ENCODE measurements around the gene ZC3H7B.

DNA sequence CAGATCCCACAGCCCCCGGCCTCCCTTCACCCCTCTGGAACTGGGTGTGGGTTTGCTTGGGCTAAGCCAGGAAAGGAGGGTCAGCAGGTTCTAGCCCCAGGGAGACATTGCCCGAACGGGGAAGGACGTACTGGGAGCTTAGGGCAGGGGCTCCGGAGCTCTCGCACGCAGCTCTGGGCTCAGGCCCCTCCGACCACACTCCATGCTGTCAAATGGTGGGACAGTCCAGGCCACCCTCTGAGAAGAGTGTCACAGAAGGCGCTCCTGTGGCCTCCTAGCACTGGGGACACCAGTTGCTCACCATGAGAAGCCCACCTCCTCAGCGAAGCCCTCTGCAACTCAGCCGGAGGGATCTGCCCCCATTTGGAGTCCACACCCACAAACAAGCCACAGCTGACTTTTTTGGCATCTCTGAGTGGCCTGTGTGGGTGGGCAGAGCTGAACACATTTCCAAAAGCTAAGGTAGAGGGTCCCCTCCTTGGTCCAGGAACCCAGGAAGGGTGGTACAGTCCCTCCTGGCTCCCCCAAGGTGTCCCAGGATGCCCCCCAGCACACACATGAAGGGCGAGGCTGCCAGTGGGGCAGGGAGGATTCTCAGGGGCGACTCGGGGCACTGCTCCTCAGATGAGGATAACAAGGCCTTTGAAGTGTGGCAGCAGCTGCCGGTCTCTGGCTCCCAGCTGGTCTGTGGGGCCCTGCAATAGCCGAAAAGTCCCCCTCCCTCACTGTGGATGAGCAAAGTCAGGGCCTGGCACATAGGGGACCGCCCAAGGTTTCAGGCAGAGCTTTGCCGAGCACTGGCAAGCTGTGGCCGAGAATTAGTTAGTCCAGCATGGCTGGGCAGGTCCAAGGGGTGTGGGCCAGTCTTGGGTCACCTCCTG is 67.5 kb downstream of the ZC3H7B start:
- TF ChIP-seq, protein P1, sequence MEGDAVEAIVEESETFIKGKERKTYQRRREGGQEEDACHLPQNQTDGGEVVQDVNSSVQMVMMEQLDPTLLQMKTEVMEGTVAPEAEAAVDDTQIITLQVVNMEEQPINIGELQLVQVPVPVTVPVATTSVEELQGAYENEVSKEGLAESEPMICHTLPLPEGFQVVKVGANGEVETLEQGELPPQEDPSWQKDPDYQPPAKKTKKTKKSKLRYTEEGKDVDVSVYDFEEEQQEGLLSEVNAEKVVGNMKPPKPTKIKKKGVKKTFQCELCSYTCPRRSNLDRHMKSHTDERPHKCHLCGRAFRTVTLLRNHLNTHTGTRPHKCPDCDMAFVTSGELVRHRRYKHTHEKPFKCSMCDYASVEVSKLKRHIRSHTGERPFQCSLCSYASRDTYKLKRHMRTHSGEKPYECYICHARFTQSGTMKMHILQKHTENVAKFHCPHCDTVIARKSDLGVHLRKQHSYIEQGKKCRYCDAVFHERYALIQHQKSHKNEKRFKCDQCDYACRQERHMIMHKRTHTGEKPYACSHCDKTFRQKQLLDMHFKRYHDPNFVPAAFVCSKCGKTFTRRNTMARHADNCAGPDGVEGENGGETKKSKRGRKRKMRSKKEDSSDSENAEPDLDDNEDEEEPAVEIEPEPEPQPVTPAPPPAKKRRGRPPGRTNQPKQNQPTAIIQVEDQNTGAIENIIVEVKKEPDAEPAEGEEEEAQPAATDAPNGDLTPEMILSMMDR (conservative IDR thresholded peaks at IDR 0.05; ENCODE audit: low read depth, low read length): no peak
- TF ChIP-seq EZH2 (IDR thresholded peaks at IDR 0.05; ENCODE audit: low read length, unreplicated experiment) (no peak), EZH2phosphoT487 (IDR thresholded peaks at IDR 0.05; ENCODE audit: borderline replicate concordance, low read length) (no peak)
